Measurements from ENCODE around the gene OTOG.

The OTOG gene

GRCh38 chr11:17645190-17645970 lies 98.3 kb downstream of the OTOG start:
- no peaks in the 10 kb centered on the region for H3K9me3 ChIP-seq (ENCODE audit: insufficient read depth, low read length)

GRCh38 chr11:17646451-17647145 lies 99.5 kb downstream of the OTOG start:
- Histone ChIP-seq H3K9me3 (ENCODE audit: insufficient read depth, low read length) (no peaks in the 10 kb centered on the region), H3K27me3 (ENCODE audit: low read length) (no peaks in the 10 kb centered on the region), H3K4me2 (ENCODE audit: low read depth, low read length, poor library complexity, severe bottlenecking) (no peak overlapping the region), H3K4me3 (ENCODE audit: insufficient read depth, low read length, poor library complexity, severe bottlenecking) (no peak overlapping the region), H3K79me2 (ENCODE audit: insufficient read depth, low read length) (no peaks in the 10 kb centered on the region), H3F3A (ENCODE audit: insufficient read depth) (no peaks in the 10 kb centered on the region), H3K27ac (ENCODE audit: low read depth, low read length) (no peak overlapping the region), H3K9ac (ENCODE audit: low read length) (no peak overlapping the region), H3K36me3 (ENCODE audit: low read length) (no peaks in the 10 kb centered on the region), H3K9me2 (replicated peaks; ENCODE audit: insufficient read depth, low read length) (no peaks in the 10 kb centered on the region), H4K20me1 (ENCODE audit: low read depth, low read length) (no peaks in the 10 kb centered on the region), H2AFZ (ENCODE audit: low read depth, low read length, severe bottlenecking) (no peak overlapping the region)
- TF ChIP-seq EZH2phosphoT487 (conservative IDR thresholded peaks at IDR 0.05; ENCODE audit: low read length) (no peak), CTCF (IDR thresholded peaks at IDR 0.05; ENCODE audit: insufficient read depth, low read length, poor library complexity, severe bottlenecking) (no peak)

More at GRCh38 chr11:17645190-17645970, 98.3 kb downstream of the OTOG start:
- Histone ChIP-seq H3K9me2 (replicated peaks; ENCODE audit: insufficient read depth, low read length) (no peaks in the 10 kb centered on the region), H3K4me3 (ENCODE audit: insufficient read depth, low read length, poor library complexity, severe bottlenecking) (no peak overlapping the region), H3K27ac (ENCODE audit: low read depth, low read length) (no peak overlapping the region), H4K20me1 (ENCODE audit: low read depth, low read length) (no peaks in the 10 kb centered on the region), H3K27me3 (ENCODE audit: low read length) (no peaks in the 10 kb centered on the region), H2AFZ (ENCODE audit: low read depth, low read length, severe bottlenecking) (no peak overlapping the region), H3F3A (ENCODE audit: insufficient read depth) (no peaks in the 10 kb centered on the region), H3K79me2 (ENCODE audit: insufficient read depth, low read length) (no peaks in the 10 kb centered on the region), H3K36me3 (ENCODE audit: low read length) (no peaks in the 10 kb centered on the region), H3K4me2 (ENCODE audit: low read depth, low read length, poor library complexity, severe bottlenecking) (no peak overlapping the region), H3K9ac (ENCODE audit: low read length) (no peak overlapping the region)
- TF ChIP-seq CTCF (IDR thresholded peaks at IDR 0.05; ENCODE audit: insufficient read depth, low read length, poor library complexity, severe bottlenecking) (no peak), EZH2phosphoT487 (conservative IDR thresholded peaks at IDR 0.05; ENCODE audit: low read length) (no peak)

- Histone ChIP-seq H3K9me2 (replicated peaks; ENCODE audit: insufficient read depth, low read length) (no peaks in the 10 kb centered on the region), H3K4me2 (ENCODE audit: low read depth, low read length, poor library complexity, severe bottlenecking) (no peak overlapping the region)
- TF ChIP-seq EZH2phosphoT487 (conservative IDR thresholded peaks at IDR 0.05; ENCODE audit: low read length), result no peak
- no peak for TF ChIP-seq CTCF (IDR thresholded peaks at IDR 0.05; ENCODE audit: insufficient read depth, low read length, poor library complexity, severe bottlenecking)
Observed at GRCh38 chr11:17648528-17648927, 101.5 kb downstream of the OTOG start.

More at GRCh38 chr11:17648528-17648927, 101.5 kb downstream of the OTOG start:
- H2AFZ ChIP-seq (ENCODE audit: low read depth, low read length, severe bottlenecking), result no peak overlapping the region
- no peaks in the 10 kb centered on the region for H4K20me1 ChIP-seq (ENCODE audit: low read depth, low read length)
- no peak overlapping the region for H3K27ac ChIP-seq (ENCODE audit: low read depth, low read length)
- no peaks in the 10 kb centered on the region for H3K9me3 ChIP-seq (ENCODE audit: insufficient read depth, low read length)
- H3K79me2 ChIP-seq (ENCODE audit: insufficient read depth, low read length), result no peaks in the 10 kb centered on the region
- no peak overlapping the region for H3K9ac ChIP-seq (ENCODE audit: low read length)
- no peak overlapping the region for H3K4me3 ChIP-seq (ENCODE audit: insufficient read depth, low read length, poor library complexity, severe bottlenecking)
- no peaks in the 10 kb centered on the region for H3F3A ChIP-seq (ENCODE audit: insufficient read depth)
- no peaks in the 10 kb centered on the region for H3K36me3 ChIP-seq (ENCODE audit: low read length)
- H3K27me3 ChIP-seq (ENCODE audit: low read length), result no peaks in the 10 kb centered on the region

Data from SU-DHL-6 (cell line).